ENCODE measurements around the gene SLC7A5.

- no peak for TF ChIP-seq POLR2A (IDR thresholded peaks at IDR 0.05; ENCODE audit: low read depth)
- no peak for TF ChIP-seq CTCF (IDR thresholded peaks at IDR 0.05)
- TF ChIP-seq EP300 (IDR thresholded peaks at IDR 0.05), result no peak
- TF ChIP-seq POLR2AphosphoS5 (IDR thresholded peaks at IDR 0.05), result no peak
These were observed 22.5 kb upstream of the SLC7A5 start for GRCh38 chr16:87891764-87892163.

All from esophagus muscularis mucosa (tissue), 4 donors.